GM18519 (cell line): ENCODE data around the gene HDDC3.
A peak's percentile ranks its signal among the peaks of the same experiment; 100 is the strongest.
"Not testable (repeated sequence)": the region's sequence is repeated elsewhere in the genome, so short reads cannot be mapped to it uniquely, and the experiment has no call there.

Experiments used
- ATAC-seq: cut with Tn5 transposase; IDR thresholded peaks from one replicate; pipeline ENCODE4 v1.9.1; 2021; ENCODE audit warnings: mild to moderate bottlenecking, moderate library complexity; ENCODE audit not compliant: unreplicated experiment, low FRiP score

The HDDC3 gene

DNA sequence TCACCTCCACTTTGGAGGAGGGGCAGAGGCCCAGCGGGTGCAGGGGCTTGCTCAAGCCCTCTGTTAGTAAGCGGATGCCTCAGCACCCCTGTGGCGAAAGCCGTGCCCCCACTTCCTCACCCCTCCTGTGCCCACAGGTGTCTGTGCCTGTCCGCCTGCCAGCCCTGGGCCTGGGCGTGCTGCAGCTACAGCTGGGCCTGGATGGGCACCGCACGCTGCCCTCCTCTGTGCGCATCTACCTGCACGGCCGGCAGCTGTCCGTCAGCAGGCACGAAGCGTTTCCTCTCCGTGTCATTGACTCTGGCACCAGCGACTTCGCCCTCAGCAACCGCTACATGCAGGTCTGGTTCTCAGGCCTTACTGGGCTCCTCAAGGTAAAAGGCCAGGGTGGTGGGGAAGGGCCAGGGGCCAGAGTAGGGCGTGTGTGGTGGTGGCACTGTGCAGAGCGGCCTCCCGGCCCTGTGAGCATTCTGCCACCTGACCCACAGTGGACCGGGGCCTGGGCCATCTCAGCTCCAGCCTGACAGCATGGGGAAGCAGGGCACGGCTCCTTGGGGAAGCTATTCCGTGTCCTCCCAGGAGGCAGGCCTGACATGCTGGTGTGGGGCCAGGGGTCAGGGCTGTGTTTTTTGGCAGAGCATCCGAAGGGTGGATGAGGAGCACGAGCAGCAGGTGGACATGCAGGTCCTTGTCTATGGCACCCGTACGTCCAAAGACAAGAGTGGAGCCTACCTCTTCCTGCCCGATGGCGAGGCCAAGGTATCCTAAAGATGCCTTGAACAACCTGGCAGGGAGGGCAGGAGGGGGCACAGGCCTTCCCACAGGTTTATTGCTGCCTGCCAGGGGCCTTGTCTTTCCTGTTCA lies 20.2 kb downstream of the HDDC3 start:
- ATAC-seq, result no peak

DNA sequence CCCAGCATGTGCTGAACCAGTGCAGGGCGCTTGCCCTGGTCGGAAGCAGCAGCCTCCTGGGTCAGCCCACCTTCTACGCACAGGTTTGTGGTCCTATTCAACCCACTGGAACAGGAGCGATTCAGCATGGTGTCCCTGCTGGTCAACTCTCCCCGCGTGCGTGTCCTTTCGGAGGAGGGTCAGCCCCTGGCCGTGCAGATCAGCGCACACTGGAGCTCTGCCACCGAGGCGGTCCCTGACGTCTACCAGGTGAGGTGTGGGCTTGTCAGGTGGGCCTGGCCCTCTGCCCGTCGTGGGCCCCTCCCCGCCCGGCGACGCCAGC lies 21.1 kb downstream of the HDDC3 start:
- ATAC-seq, result no peak

DNA sequence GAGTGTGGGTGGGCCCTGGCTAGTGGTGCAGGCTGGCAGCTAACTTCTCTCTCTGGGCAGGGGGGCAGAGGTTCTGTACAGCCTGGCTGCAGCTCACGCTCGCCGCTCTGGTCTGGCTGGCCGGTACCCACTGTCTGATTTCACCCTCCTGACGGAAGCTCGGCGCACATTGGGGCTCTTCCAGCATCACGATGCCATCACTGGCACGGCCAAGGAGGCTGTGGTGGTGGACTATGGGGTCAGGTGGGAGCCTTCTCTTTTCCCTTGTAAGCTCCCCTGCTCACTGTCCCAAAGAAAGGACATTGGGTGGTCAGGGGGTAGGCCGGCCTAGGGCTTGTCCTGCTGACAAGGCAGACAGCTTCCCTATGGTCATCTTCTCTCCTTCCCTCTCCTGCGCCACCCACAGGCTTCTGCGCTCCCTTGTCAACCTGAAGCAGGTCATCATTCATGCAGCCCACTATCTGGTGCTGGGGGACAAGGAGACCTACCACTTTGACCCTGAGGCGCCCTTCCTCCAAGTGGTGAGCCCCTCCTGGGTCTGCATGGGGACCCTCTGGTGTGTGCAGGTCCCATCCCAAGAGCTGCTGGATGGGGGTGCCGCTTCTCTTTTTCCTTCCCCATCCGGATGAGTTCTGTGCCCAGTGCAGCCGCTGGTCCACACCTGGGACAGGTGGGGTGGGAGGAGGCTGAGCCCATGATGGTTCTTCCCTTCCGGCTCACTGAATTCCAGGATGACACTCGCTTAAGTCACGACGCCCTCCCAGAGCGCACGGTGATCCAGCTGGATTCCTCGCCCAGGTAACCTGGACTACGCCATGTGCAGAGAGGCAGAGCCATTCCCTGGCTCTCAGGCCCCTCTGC lies 21.7 kb downstream of the HDDC3 start:
- ATAC-seq, result no peak

DNA sequence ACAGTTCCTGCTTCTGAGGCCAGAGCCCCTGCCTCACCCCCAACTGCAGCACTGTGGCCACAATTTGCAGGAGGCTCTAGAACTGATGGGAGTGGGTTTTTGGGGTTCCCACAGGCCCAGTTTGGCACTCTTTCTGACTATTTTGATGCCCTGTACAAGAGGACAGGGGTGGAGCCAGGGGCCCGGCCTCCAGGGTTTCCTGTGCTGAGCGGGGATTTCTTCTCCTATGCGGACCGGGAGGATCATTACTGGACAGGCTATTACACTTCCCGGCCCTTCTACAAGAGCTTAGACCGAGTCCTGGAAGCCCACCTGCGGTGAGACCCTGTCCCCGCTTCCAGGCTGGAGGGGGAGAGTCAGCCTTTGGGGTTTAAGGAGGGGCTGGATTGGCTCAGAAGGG lies 22.4 kb downstream of the HDDC3 start:
- ATAC-seq, result no peak

DNA sequence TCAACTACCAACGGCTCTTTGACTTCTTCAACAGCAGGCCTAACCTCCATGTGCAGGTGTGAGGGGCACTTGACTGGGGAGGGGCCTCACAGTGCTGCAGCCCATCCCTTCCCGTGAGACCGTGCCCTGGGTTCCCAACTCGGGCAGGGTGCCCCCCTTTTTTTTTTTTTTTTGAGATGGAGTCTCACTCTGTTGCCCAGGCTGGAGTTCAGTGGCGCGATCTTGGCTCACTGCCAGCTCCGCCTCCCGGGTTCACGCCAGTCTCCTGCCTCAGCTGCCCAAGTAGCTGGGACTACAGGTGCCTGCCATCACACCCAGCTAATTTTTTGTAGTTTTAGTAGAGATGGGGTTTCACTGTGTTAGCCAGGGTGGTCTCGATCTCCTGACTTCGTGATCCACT lies 22.9 kb downstream of the HDDC3 start:
- not testable (repeated sequence) for ATAC-seq

DNA sequence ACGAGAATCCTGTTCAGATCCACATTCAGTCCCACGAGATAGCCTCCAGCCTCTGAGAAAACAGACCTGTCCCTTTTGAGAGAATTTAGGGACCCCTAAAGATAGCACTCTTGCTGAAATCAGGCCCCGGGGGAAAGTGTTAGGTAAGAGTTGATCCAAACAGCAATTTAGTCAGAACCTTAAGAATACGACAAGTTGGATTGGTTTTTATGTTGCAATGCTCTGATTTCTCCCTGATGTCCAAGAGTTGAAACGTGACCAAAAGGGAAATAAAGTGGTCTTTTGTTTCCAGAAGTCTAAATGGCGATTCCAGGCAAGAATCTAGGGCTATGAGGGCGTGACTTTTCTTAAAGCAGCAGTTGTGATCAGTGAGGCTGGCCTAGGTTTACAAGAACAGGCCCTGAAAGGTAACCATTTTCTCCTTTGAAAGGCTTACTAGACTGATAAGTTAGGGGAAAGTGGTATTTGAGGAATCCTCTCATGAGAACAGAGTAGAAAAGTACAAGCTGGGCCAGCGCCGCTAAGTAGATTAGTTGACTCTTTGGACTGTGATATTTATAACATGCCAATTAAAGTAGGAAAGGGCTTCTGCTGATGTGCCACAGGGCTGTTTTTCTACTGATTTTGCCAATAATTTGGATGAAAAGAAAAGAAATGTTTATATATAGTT lies 24.4 kb downstream of the HDDC3 start:
- ATAC-seq, result no peak

DNA sequence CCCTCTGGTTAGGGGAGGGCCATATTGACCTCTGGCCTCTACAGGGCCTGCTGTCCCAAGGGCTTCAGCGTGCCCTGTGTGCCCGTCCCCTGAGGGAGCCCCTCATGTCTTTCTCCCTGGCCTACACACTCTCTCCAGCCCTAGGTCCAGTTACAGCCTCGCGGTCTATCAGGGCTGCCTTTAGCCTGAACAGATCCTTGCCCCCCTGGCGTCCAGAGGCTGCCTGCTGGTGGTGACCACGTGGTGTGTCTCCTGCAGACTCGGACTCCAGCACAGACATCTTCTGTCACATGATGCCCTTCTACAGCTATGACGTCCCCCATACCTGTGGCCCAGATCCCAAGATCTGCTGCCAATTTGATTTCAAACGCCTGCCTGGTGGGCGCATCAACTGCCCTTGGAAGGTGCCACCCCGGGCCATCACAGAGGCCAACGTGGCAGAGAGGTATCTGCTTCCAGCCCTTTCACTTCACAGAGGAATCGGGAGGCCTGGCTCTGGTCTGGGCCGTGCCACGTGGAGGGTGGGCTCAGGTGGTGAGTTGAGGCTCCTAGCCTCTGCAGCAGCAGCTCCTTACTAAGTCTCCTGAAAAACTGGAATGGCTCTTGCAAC lies 25.2 kb downstream of the HDDC3 start:
- ATAC-seq, result no peak

DNA sequence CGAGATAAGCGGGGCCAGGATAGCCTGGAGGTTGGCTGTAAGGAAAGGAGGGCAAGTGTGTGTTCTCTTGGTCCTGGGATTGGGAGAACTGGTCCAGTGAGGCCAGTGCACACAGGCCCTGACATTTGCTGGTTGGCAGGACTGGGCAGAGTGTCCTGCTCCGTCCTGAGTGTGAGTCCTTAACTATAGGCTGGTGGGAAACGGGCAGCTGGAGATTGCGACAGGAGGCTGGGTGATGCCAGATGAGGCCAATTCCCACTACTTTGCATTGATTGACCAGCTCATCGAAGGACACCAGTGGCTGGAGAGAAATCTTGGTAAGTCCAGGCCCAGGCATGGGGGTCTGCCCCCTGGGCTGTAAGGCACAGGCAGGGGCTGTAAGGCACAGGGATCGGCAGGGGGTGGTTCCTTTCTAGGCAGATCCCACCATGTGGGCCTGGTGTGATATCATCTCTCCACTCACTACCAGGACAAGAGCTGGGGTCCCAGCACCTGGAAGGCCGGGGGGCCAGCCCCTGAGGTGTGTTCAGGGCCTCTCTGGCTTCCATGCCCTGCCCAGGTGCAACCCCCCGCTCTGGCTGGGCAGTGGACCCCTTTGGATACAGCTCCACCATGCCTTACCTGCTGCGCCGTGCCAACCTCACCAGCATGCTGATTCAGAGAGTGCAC lies 26.0 kb downstream of the HDDC3 start:
- no peak for ATAC-seq

DNA sequence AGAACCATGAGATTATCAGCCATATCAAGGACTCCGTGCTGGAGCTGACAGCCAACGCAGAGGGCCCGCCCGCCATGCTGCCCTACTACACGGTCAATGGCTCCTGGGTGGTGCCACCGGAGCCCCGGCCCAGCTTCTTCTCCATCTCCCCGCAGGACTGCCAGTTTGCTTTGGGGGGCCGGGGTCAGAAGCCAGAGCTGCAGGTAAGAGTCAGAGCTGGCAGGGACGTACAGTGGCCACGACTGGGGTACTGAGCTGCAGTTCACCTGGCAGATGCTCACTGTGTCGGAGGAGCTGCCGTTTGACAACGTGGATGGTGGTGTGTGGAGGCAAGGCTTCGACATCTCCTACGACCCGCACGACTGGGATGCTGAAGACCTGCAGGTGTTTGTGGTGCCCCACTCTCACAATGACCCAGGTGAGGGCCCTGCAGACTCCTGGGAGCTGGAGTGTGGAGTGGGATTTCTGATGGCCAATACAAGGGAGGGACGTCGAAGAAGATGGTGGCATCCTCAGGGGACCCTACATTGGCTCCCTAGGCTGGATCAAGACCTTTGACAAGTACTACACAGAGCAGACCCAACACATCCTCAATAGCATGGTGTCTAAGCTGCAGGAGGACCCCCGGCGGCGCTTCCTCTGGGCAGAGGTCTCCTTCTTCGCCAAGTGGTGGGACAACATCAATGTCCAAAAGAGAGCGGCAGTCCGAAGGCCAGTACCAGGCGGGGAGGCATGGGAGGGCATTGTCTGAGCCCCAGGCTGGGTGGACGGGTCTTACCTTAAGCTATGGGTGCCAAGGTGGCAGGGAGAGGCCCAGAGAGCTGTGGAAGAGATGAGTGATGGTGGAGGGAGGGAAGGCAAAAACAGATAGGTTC lies 26.8 kb downstream of the HDDC3 start:
- ATAC-seq, result no peak

DNA sequence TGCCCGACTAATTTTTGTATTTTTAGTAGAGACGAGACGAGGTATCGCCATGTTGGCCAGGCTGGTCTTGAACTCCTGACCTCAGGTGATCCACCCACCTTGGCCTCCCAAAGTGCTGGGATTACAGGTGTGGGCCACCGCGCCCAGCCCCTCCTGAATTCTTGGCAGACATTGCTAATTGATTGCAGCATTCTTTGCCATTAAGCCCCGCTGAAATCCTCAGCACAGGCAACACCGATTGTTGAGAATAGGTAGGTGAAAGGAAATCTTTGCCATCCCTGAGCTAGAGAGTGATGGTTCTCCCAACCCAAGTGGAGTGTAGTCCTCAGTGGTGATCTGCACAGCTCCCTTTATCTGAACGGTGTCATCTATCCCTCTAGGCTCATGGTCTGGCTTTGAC lies 27.6 kb downstream of the HDDC3 start:
- ATAC-seq, result no peak

DNA sequence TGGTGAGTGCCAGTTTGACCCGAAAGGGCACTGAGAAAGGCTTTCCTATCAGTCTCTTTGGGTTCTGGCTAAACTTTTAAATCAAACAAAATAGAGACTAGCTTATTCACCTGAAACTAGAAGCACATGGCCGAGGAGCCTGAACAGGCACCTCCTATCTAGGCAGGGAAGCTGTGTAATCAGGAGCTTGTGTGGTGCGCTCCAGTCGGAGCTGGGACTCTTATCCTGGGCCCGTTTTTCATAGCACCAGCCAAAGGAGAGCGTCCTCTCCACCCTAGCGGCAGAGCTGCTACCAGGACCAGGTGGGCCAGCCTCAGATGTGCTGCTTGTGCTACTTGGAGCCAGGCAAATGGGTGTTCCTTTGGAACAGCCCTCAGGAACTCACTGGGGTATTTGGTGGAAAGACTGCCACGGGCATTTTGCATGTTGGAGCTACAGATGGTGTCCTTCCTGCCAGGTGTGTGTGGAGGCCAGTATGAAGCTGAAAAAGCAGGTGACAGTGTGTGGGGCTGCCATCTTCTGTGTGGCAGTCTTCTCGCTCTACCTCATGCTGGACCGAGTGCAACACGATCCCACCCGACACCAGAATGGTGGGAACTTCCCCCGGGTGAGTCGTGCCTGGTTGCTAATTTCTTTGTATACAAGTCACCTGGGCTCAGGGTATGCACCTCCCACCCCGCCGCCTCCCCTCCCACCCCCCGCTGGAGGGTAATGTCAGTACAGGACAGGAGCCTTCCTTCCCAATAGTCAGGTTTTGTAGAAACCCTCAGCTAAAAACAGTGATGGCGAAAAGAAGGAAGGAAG lies 28.4 kb downstream of the HDDC3 start:
- ATAC-seq, result no peak

DNA sequence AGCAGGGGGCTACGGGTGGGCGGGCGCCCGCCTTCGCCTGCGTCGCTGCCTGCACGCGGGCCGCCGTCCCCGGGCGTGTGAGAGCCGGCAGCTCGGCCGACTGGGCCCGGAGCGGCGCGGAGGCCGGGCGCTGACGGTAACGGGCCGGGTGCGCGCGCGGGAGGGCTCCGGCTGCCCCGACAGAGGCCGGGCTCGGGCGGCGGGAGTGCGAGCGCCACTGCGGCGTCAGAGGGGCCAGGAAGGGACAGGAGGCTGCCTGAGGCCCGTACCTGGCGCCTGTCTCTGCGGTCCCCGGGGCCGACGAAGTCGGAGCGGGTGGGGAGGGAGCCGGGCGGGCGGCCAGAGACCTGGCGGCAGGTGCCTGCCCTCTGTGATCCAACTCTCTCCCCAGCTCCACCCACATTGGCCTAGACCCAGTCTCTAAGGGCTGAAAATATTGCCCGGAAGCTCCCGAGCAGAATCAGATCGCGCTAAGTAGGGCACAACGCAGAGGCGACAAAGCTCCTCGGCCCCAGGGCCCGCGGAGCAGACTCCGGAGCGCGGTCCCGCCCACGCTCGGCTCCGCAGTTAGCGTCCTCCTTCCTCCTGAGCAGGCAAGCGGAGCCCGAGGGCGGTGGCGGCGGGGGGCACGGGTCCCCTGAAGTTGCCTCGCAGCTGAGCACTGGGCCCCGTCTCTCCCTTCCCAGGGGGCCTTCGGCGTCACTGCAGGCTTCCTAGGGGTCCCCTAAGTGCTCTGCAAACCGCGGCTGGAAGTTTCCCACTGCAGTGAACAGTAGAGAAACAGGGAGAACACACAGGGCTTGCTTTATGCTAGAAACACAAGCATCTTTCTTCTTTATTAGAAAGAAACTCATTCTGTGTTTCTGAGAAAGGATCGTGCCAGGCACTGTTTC lies 29.3 kb downstream of the HDDC3 start, which contains the start of gene MAN2A2:
TSS of gene MAN2A2 (plus strand) at position 463 of the 893 bp plus-strand sequence. CDS start 906 bp downstream, outside the sequence.
- ATAC-seq, result peak; percentile 39

DNA sequence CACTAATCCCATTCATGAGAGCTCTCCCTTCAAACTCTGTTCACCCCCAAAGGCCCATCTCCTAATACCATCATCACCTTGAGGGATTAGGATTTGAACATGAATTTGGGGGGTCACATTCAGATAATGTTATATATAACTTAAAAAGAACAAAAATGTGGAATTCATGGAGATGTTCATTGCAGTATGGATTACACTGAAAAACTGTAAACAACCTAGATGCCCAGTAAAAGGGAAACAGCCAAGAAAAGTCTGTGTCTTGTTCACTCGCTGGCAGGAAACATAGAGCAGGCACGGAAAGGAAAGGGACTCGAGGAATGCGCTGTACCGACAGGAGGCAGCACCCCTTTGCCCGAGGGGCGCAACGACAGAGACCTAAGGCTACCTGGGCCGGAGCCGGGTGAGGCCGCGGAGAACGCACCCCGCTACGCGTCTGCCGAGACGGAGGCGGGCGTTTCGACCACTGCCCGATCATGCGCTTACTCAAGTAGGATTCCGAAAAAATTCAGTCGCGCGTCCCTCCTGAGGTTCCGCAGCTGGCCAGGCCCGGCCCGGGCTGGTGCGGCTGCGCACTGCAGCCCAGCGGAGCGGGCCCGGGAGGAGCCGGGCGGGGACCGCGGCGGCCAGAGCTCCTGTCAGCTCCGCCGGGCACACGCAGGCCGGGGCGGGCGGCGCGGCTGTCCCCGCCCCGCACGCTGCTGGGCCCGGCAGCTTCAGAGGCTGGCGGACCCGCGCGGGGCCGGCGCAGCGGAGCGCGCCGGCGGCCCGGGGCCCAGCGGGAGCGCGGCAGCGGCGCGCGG lies 30.1 kb downstream of the HDDC3 start:
- peak; percentile 50 for ATAC-seq

DNA sequence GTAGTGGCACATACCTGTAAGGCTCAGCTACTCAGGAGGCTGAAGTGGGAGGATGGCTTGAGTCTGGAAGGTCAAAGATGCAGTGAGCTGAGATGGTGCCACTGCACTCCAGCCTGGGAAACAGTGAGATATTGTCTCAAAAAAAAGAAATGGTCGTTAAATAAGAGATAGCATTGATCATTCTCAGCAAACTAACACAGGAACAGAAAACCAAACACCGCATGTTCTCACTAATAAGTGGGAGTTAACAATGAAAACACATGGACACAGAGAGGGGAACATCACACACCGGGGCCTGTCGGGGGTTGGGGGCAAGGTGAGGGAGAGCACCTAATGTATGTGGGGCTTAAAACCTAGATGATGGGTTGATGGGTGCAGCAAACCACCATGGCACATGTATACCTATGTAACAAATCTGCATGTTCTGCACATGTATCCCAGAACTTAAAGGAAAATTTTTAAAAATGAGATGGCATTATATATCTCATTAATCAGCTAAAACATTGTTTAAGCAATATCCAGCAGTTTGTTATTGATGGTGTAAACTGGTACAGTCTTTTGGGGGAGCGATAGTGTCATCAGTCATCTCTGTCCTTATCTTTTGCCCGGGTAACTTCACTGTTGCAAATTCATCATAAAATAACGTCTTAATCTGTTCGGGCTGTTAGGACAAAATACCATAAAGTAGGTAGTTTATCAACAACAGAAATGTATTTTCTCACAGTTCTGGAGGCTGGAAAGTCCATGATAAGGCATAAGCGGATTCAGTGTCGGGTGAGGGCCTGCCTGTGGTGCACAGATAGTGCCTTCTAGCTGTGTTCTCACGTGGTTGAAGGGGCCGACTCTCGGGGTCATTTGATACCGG lies 30.9 kb downstream of the HDDC3 start:
- no peak for ATAC-seq

DNA sequence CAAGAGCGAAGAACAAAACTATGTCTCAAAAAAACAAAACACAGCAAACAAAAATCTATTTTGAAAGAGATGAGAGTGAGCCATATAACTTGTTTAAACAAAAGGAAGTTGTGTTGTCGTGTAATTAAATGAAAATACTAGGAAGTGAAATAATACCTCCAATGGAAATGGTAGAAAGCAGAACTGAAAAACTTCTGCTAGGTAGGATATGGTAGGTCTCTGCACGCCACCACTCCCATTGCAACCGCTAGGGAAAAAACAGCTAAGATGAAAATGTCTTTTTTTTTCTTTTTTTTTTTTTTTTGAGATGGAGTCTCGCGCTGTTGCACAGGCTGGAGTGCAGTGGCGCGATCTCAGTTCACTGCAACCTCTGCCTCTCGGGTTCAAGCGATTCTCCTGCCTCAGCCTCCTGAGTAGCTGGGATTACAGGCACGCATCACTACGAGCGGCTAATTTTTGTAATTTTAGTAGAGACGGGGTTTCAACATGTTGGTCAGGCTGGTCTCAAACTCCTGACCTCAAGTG lies 35.2 kb downstream of the HDDC3 start:
- ATAC-seq, result peak; percentile 66
